ENCODE data around the gene TSHZ2. TPM values are rescaled to one million over a fixed set of nuclear protein-coding genes. Genes with fewer than 3 reads are reported as not detected.

Gene TSHZ2
- total and polyA plus RNA-seq, 2 donors (not counting 1 experiment from before 2014, with no cell fraction given) = 1.00 to 5.7 TPM

DNA sequence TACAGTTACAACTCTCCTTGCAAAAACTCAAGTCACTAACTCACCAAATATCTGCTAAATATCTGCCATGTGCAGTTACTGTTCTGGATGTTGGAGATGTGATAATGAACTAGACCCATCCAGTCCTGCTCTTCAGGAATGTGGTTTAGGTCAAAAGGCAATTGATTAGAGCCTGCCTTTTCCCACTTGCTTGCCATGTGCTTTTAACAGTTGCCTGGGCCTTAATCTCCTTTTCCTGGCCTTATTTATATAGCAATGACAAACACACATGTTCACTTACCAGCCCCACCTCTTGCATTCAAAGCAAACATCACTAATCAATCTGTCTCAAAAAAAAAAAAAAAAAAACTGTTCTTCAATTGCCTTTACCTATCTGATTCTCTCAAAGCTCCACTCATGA, 422.3 kb downstream of the TSHZ2 start:
- ChIA-PET POLR2A (no interaction called here), CTCF (no interaction called here)
- TF ChIP-seq EZH2 (IDR thresholded peaks at IDR 0.05; ENCODE audit: borderline replicate concordance, insufficient read depth, low read depth, low read length, poor library complexity, severe bottlenecking) = no peak
- TF ChIP-seq, protein P1, sequence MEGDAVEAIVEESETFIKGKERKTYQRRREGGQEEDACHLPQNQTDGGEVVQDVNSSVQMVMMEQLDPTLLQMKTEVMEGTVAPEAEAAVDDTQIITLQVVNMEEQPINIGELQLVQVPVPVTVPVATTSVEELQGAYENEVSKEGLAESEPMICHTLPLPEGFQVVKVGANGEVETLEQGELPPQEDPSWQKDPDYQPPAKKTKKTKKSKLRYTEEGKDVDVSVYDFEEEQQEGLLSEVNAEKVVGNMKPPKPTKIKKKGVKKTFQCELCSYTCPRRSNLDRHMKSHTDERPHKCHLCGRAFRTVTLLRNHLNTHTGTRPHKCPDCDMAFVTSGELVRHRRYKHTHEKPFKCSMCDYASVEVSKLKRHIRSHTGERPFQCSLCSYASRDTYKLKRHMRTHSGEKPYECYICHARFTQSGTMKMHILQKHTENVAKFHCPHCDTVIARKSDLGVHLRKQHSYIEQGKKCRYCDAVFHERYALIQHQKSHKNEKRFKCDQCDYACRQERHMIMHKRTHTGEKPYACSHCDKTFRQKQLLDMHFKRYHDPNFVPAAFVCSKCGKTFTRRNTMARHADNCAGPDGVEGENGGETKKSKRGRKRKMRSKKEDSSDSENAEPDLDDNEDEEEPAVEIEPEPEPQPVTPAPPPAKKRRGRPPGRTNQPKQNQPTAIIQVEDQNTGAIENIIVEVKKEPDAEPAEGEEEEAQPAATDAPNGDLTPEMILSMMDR (IDR thresholded peaks at IDR 0.05) = no peak
- no peak for ATAC-seq (ENCODE audit: low read depth)
- H3K27me3 ChIP-seq (replicated peaks in 1 of 4; ENCODE audit: control extremely low read depth in 1 of 4, control insufficient read depth in 3 of 4, insufficient read depth in 4 of 4, low read length in 3 of 4) = no peaks in the 10 kb centered on the region
- no peaks in the 10 kb centered on the region for H3K4me1 ChIP-seq (ENCODE audit: control insufficient read depth in 2 of 2, insufficient read depth in 2 of 2, low read length in 2 of 2)
- no peaks in the 10 kb centered on the region for H3K9me3 ChIP-seq (ENCODE audit: control extremely low read depth in 1 of 3, control insufficient read depth in 2 of 3, insufficient read depth in 1 of 3, low read length in 2 of 3)
- DNase-seq = no peak
- no peaks in the 10 kb centered on the region for H3K36me3 ChIP-seq (replicated peaks in 1 of 2; ENCODE audit: control extremely low read depth in 1 of 2, control insufficient read depth in 1 of 2, extremely low read depth in 1 of 2, insufficient read depth in 2 of 2, low read length in 1 of 2)
- H3K4me3 Mint-ChIP-seq = no peak overlapping the region
- H3K27ac ChIP-seq (ENCODE audit: low read length in 2 of 2) = no peak overlapping the region
- no peak overlapping the region for H3K4me2 ChIP-seq (replicated peaks; ENCODE audit: low read depth, low read length, poor library complexity, severe bottlenecking)
- no peak overlapping the region for H3K4me3 ChIP-seq (ENCODE audit: control extremely low read depth in 1 of 5, extremely low read depth in 1 of 5, insufficient read depth in 1 of 5, low read depth in 2 of 5, low read length in 4 of 5)
- no peaks in the 10 kb centered on the region for H3K79me2 ChIP-seq (ENCODE audit: control insufficient read depth, insufficient read depth, low read length)
- H2AFZ ChIP-seq (ENCODE audit: insufficient read depth, low read depth, low read length, poor library complexity, severe bottlenecking) = no peak overlapping the region
- H3K9ac ChIP-seq (ENCODE audit: low read length) = no peak overlapping the region
- H3K4me1 Mint-ChIP-seq = no peaks in the 10 kb centered on the region
- no peaks in the 10 kb centered on the region for H4K20me1 ChIP-seq (ENCODE audit: control insufficient read depth, insufficient read depth, low read length, poor library complexity, severe bottlenecking)
- no peak overlapping the region for H3K27ac Mint-ChIP-seq
- peaks cover 31% of the 10 kb centered on the region for H3K27me3 Mint-ChIP-seq
- H3K9me3 Mint-ChIP-seq (ENCODE audit: insufficient read depth) = peaks cover 2% of the 10 kb centered on the region
- intact Hi-C loops (cut with micrococcal nuclease) = no loop called here

DNA sequence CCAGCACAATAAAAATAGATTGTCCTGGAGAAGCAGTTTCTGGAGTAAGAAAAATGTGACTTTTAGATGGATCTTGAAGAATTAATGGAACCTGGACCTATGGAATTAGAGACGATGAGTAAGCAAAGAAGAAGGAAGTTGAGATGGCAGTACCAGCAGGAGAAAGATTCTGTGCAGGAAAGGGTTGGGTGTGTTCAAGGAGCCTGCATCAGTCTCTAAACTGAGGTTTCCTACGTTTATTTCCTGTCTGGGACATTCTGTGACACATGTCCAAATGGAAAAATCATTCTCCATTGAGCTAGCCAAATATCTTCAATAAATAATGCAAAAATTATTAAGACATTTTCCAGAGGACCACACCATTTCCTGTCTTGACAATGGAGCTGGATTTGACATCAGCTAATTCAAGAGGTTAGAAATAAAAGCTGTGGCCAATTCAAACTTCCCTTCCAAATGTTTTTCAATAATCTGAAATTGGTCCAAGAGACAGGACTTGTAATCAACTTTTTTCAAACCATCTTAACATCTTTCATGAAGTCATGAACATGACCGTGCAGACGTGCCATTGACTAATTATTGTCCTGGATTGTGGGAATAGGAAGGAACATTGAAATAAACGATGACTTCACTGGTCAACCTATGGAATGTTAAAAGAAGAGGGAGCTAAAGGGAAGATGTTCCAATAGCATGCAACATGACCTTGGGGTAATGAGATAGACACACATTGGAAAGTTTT, 423.2 kb downstream of the TSHZ2 start:
- H3K36me3 ChIP-seq (replicated peaks in 1 of 2; ENCODE audit: control extremely low read depth in 1 of 2, control insufficient read depth in 1 of 2, extremely low read depth in 1 of 2, insufficient read depth in 2 of 2, low read length in 1 of 2) = no peaks in the 10 kb centered on the region
- no peak overlapping the region for H3K4me3 ChIP-seq (ENCODE audit: control extremely low read depth in 1 of 5, extremely low read depth in 1 of 5, insufficient read depth in 1 of 5, low read depth in 2 of 5, low read length in 4 of 5)
- H3K4me1 Mint-ChIP-seq = no peaks in the 10 kb centered on the region
- no peak for ATAC-seq (ENCODE audit: low read depth)
- H3K4me3 Mint-ChIP-seq = no peak overlapping the region
- H3K27ac Mint-ChIP-seq = no peak overlapping the region
- intact Hi-C loops (cut with micrococcal nuclease) = no loop called here
- no peak overlapping the region for H3K27ac ChIP-seq (ENCODE audit: low read length in 2 of 2)
- H3K4me2 ChIP-seq (replicated peaks; ENCODE audit: low read depth, low read length, poor library complexity, severe bottlenecking) = no peak overlapping the region
- peaks cover 2% of the 10 kb centered on the region for H3K9me3 Mint-ChIP-seq (ENCODE audit: insufficient read depth)
- H3K9ac ChIP-seq (ENCODE audit: low read length) = no peak overlapping the region
- peaks cover 26% of the 10 kb centered on the region for H3K27me3 Mint-ChIP-seq
- POLR2A ChIA-PET = no interaction called here
- H4K20me1 ChIP-seq (ENCODE audit: control insufficient read depth, insufficient read depth, low read length, poor library complexity, severe bottlenecking) = no peaks in the 10 kb centered on the region
- no peak for TF ChIP-seq EZH2 (IDR thresholded peaks at IDR 0.05; ENCODE audit: borderline replicate concordance, insufficient read depth, low read depth, low read length, poor library complexity, severe bottlenecking)
- TF ChIP-seq, protein P1 (IDR thresholded peaks at IDR 0.05) = no peak
- no peaks in the 10 kb centered on the region for H3K79me2 ChIP-seq (ENCODE audit: control insufficient read depth, insufficient read depth, low read length)
- CTCF ChIA-PET = no interaction called here
- no peaks in the 10 kb centered on the region for H3K4me1 ChIP-seq (ENCODE audit: control insufficient read depth in 2 of 2, insufficient read depth in 2 of 2, low read length in 2 of 2)
- WGBS (ENCODE audit: insufficient coverage) = 64% methylated on average over 4 of the region's 5 CpGs
- H3K27me3 ChIP-seq (replicated peaks in 1 of 4; ENCODE audit: control extremely low read depth in 1 of 4, control insufficient read depth in 3 of 4, insufficient read depth in 4 of 4, low read length in 3 of 4) = no peaks in the 10 kb centered on the region
- DNase-seq = no peak
- no peak overlapping the region for H2AFZ ChIP-seq (ENCODE audit: insufficient read depth, low read depth, low read length, poor library complexity, severe bottlenecking)
- H3K9me3 ChIP-seq (ENCODE audit: control extremely low read depth in 1 of 3, control insufficient read depth in 2 of 3, insufficient read depth in 1 of 3, low read length in 2 of 3) = no peaks in the 10 kb centered on the region
